Epithelial cell of proximal tubule (primary cell): ENCODE data around the gene NLE1. TPM values are rescaled to one million over a fixed set of nuclear protein-coding genes. Genes with fewer than 3 reads are reported as not detected.

Experiments used
- DNase-seq: peaks from one replicate; pipeline ENCODE4 v3.0.0-alpha.2; 2011; ENCODE audit warnings: low read depth
- H3K4me3 ChIP-seq: 2 replicates; pipeline ENCODE4 v1.5.1; 2011; ENCODE audit warnings: low read depth, mild to moderate bottlenecking, low read length
- total RNA-seq: library from RNA; depleted of rRNA; stranded (reverse); fragments of >200 nt; gene quantifications from 2 replicates; pipeline ENCODE4 v1.2.3, GENCODE V29; 2015
- TF ChIP-seq, protein P1 (sequence below): conservative IDR thresholded peaks from 2 replicates; pipeline ENCODE4 v1.5.1; 2012; ENCODE audit warnings: low read depth, mild to moderate bottlenecking, low read length

Gene NLE1
- total RNA-seq, 1 donor from 2014 or later, result 27.0 TPM

DNA sequence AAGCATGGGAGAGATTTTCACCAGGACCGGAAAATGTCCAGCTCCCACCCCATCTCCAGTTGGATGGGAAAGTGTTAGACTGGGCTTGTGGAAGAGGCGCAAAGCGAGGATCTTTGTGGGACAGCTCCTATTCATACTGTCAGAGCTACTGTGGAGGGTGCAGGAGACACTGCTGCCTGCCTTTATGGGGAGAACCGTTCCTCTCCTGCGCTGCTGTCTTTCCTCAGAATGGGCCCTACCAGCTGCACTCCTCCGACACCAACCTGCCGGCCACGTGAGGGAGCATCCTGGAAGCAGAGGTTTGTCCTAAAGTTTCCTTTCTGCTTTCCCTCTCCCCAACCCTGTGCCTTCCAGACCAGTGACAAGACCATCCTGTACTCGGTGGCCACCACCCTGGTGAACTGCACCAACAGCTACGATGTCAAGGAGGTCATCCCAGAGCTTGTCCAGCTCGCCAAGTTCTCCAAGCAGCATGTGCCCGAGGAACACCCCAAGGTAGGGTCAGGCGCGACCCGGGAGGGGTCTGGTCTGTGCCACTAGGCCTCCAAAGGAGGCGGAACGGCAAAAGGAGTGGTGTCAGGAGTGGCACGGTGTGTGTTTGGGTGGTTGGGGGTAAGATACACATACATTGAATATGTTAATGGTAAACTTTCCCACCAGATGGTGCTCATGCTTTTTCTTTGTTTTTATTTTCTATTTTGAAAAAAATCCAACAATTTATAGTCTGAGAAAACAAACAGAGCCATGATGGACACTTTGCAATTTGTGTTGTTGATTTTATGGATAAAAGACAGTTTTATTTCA is 29.1 kb upstream of the NLE1 start:
- TF ChIP-seq, protein P1, sequence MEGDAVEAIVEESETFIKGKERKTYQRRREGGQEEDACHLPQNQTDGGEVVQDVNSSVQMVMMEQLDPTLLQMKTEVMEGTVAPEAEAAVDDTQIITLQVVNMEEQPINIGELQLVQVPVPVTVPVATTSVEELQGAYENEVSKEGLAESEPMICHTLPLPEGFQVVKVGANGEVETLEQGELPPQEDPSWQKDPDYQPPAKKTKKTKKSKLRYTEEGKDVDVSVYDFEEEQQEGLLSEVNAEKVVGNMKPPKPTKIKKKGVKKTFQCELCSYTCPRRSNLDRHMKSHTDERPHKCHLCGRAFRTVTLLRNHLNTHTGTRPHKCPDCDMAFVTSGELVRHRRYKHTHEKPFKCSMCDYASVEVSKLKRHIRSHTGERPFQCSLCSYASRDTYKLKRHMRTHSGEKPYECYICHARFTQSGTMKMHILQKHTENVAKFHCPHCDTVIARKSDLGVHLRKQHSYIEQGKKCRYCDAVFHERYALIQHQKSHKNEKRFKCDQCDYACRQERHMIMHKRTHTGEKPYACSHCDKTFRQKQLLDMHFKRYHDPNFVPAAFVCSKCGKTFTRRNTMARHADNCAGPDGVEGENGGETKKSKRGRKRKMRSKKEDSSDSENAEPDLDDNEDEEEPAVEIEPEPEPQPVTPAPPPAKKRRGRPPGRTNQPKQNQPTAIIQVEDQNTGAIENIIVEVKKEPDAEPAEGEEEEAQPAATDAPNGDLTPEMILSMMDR, result peak; percentile 37
- DNase-seq, result no peak
- no peak overlapping the region for H3K4me3 ChIP-seq

DNA sequence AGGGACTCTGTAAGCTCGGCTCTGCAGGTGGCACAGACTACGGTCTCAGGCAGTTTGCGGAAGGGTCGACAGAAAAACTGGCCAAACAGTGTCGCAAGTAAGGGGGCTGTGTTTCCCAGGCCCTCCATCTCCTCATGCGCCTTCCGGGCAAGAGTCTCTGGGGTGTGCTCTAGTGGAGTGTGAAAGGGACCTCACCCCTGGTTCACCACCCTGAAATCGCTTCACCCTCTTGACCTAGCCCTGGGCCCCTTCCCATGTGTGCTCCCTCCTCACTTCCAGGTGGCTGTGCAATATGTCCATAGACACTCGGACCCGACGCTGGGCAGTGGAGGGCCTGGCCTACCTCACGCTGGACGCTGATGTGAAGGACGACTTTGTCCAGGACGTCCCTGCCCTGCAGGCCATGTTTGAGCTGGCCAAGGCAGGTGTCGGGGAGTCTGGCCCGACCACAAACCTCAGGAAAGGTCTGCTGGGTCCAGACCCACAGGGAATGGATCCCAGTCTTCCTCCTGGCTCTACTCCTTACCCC is 27.8 kb upstream of the NLE1 start:
- TF ChIP-seq, protein P1, result no peak

DNA sequence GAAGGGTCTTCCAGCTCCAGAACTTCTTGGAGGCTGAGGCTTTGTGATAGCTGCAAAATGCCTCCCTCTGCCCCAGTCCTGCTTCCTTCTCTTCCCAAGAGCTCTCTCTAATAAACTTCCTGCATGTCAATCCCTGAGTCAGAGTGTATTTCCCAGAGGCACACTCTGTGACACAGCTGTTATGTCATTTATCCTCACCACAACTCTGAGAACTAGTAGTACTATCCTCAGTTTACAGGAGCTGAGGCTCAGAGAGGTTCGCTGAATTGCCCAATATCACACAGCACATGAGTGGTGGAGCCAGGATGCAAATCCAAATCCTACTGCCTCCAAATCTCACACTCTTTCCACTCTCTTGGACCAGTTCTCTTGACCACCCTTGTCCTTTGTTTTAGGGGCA is 25.6 kb upstream of the NLE1 start:
- TF ChIP-seq, protein P1, result no peak
- DNase-seq, result no peak
- H3K4me3 ChIP-seq, result no peak overlapping the region

More for the DNA sequence above, 27.8 kb upstream of the NLE1 start:
- no peak for DNase-seq
- no peak overlapping the region for H3K4me3 ChIP-seq

DNA sequence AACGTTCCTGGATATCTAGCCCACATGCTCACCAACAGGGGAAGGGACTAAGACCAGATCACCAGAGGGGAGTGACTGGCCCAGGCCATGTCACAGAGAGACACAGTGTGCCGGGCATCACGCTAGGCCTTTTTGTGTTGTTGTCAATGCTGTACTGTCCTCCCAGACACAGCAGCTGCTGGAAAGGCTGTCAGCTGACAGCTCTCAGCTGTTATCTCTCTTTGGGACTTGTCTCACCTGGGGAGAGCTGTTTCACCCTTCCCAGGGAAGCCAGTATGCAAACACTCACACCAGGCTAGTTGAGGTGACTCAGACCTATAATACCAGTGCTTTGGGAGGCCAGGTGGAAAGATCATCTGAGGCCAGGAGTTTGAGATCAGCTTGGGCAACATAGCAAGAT is 24.9 kb upstream of the NLE1 start:
- H3K4me3 ChIP-seq, result no peak overlapping the region
- DNase-seq, result no peak
- TF ChIP-seq, protein P1, result no peak

DNA sequence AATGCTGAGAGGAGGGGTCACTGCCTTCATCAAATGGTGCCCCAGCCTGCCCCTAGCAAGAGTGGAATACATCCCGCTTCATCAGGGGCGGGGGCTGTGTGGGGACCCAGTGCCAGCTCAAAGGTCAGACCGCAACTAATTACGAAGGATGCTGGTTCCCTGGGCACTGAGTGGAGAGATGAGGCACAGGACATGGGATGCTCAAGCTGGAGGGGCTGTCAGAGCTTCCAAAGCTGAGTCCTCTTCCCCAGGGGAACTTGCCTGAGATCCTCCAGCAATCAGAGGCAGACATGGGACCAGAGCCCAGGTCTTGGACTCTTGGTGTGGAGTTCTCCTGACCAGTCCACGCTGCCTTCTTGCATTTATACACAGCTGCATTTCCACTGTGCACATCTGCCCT is 24.4 kb upstream of the NLE1 start:
- H3K4me3 ChIP-seq, result no peak overlapping the region
- TF ChIP-seq, protein P1, result no peak
- no peak for DNase-seq

DNA sequence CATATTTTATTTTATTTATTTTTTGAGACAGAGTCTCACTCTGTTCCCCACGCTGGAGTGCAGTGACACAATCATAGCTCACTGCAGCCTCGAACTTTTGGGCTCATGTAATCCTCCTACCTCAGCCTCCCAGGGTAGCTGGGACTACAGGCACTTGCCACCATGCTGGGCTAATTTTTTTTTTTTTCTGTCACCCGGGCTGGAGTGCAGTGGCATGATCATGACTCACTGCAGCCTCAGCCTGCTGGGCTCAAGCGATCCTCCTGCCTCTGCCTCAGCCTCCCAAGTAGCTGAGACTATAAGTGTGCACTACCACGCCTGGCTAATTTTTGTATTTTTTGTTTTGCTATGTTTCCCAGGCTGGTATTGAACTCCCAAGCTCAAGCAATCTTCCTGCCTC is 22.6 kb upstream of the NLE1 start:
- no peak overlapping the region for H3K4me3 ChIP-seq
- no peak for DNase-seq
- TF ChIP-seq, protein P1, result no peak

DNA sequence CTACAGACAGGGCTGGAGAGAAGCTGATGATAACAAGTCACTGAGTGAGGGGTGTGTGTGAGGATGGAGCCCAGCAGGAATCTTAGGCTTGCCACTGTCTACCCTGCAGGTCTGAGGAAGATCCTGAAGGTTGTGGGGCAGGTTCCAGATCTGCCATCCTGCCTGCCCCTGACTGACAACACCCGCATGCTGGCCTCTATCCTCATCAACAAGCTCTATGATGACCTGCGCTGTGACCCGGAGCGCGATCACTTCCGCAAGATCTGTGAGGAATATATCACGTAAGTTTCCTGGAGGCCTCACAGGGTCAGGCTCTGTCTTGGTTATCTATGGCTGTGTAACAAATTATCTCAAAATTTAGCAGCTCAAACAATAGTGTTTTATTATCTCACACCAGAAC is 21.8 kb upstream of the NLE1 start:
- TF ChIP-seq, protein P1, result no peak
- H3K4me3 ChIP-seq, result no peak overlapping the region
- DNase-seq, result no peak
